T-cell (primary cell): ENCODE results near the gene VSIR. TPM values are rescaled to one million over a fixed set of nuclear protein-coding genes. Genes with fewer than 3 reads are reported as not detected.
A peak's percentile ranks its signal among the peaks of the same experiment; 100 is the strongest.

Experiments
- ATAC-seq, 4 experiments: fragments of 200-7000 bp in 3 of 4; fragments of 150-1000 bp in 1 of 4; cut with Tn5 transposase; replicated peaks in 1 of 4; 1 replicate in 3 of 4; 2 replicates in 1 of 4; pipeline ENCODE4 v1.10.0; 2021; ENCODE audit warnings: moderate library complexity in 3 of 4, mild to moderate bottlenecking in 2 of 4, moderate number of reproducible peaks in 1 of 4
- CTCF ChIA-PET, 2 donors: fragments of 300-600 bp; sonication (Branson Sonifier 250); formaldehyde crosslinking; loops; one replicate each; lab custom pipeline; 2022; ENCODE audit warnings: antibody characterized with exemption in 2 of 2; lab: Charles Lee
- POLR2A ChIA-PET, 2 donors: fragments of 300-600 bp; sonication (Branson Sonifier 250); formaldehyde crosslinking; loops; one replicate each; lab custom pipeline; 2022; ENCODE audit warnings: antibody characterized with exemption in 2 of 2; lab: Charles Lee
- DNase-seq, 35 experiments: peaks; one replicate each; pipeline versions ENCODE4 v3.0.0 to v3.0.0-alpha.2; 2013 to 2023
- H3K27ac ChIP-seq: one replicate; pipeline ENCODE4 v1.5.1; 2013; ENCODE audit warnings: low read length
- H3K27me3 ChIP-seq, 2 experiments: replicated peaks in 1 of 2; 1 replicate in 1 of 2; 2 replicates in 1 of 2; pipeline versions ENCODE4 v1.6.1 to v1.7.0; 2013; ENCODE audit warnings: low read length in 1 of 2, mixed read lengths in 1 of 2; ENCODE audit not compliant: control insufficient read depth in 2 of 2, insufficient read depth in 2 of 2; ENCODE audit errors: extremely low read depth in 1 of 2
- H3K36me3 ChIP-seq, 2 donors: 1 replicate in 1 of 2; 2 replicates in 1 of 2; pipeline versions ENCODE4 v1.6.1 to v1.7.0; 2013; ENCODE audit warnings: low read length in 1 of 2; ENCODE audit not compliant: control insufficient read depth in 2 of 2, insufficient read depth in 1 of 2; ENCODE audit errors: extremely low read depth in 1 of 2
- H3K4me1 ChIP-seq, 2 experiments: 1 replicate in 1 of 2; 2 replicates in 1 of 2; pipeline versions ENCODE4 v1.6.1 to v1.7.0; 2013; ENCODE audit warnings: low read length in 2 of 2, mixed read lengths in 1 of 2; ENCODE audit not compliant: insufficient read depth in 2 of 2, control insufficient read depth in 1 of 2; ENCODE audit errors: extremely low read depth in 1 of 2
- H3K4me3 ChIP-seq, 2 donors: 1 replicate in 1 of 2; 2 replicates in 1 of 2; pipeline versions ENCODE4 v1.5.1 to v1.7.0; 2013; ENCODE audit warnings: mild to moderate bottlenecking in 2 of 2, low read length in 1 of 2, moderate library complexity in 1 of 2; ENCODE audit not compliant: control insufficient read depth in 1 of 2; ENCODE audit errors: extremely low read depth in 1 of 2
- H3K9me3 ChIP-seq: 2 replicates; pipeline ENCODE4 v1.7.0; 2013
- H3K27ac Mint-ChIP-seq, 2 donors: one replicate each; pipeline ENCODE4 v1.8.0; 2020 to 2021; ENCODE audit warnings: mild to moderate bottlenecking in 2 of 2, mixed read lengths in 2 of 2
- H3K27me3 Mint-ChIP-seq, 2 donors: one replicate each; pipeline ENCODE4 v1.8.0; 2021 to 2022; ENCODE audit warnings: mixed read lengths in 2 of 2
- H3K36me3 Mint-ChIP-seq: one replicate; pipeline ENCODE4 v1.8.0; 2021; ENCODE audit warnings: mixed read lengths
- H3K4me1 Mint-ChIP-seq, 3 donors: one replicate each; pipeline ENCODE4 v1.8.0; 2020 to 2022; ENCODE audit warnings: mixed read lengths in 3 of 3, mild to moderate bottlenecking in 1 of 3
- H3K4me3 Mint-ChIP-seq, 3 donors: one replicate each; pipeline ENCODE4 v1.8.0; 2020 to 2022; ENCODE audit warnings: mild to moderate bottlenecking in 3 of 3, mixed read lengths in 3 of 3, moderate library complexity in 3 of 3
- H3K9me3 Mint-ChIP-seq, 3 donors: one replicate each; pipeline ENCODE4 v1.8.0; 2020 to 2022; ENCODE audit warnings: mixed read lengths in 3 of 3
- WGBS: methylation state at CpG from one replicate; pipeline ENCODE4 v1.1.5; 2013; ENCODE audit warnings: missing lambda C conversion rate; ENCODE audit not compliant: insufficient coverage; 5-methylcytosine and 5-hydroxymethylcytosine counted together
- total RNA-seq, 35 experiments: library from RNA in 6 of 35; stranded (reverse) in 6 of 35; fragments of 120-200 nt in 1 of 35; gene quantifications; one replicate each; pipeline versions ENCODE4 v1.2.1 to v1.2.4 and lab custom pipeline; 2013 to 2026

The VSIR gene
- total RNA-seq, 5 donors from 2014 or later (not counting 1 experiment from before 2014, with no cell fraction given): 81.4 to 134 (median 98.3) TPM

GRCh38 chr10:71809628-71810027, 36.3 kb upstream of the VSIR start:
- ChIA-PET CTCF (no interaction called here), POLR2A (no interaction called here)
- ATAC-seq (no peak), DNase-seq (no peak)
- H3K27ac ChIP-seq: no peak overlapping the region
- Mint-ChIP-seq H3K27me3 (no peaks in the 10 kb centered on the region), H3K36me3 (no peaks in the 10 kb centered on the region), H3K4me3 (no peak overlapping the region), H3K4me1 (no peaks in the 10 kb centered on the region), H3K27ac (no peak overlapping the region), H3K9me3 (no peaks in the 10 kb centered on the region)
- H3K9me3 ChIP-seq: no peaks in the 10 kb centered on the region
- no peak overlapping the region for H3K4me3 ChIP-seq
- H3K4me1 ChIP-seq: peaks cover 0 to 7% of the 10 kb centered on the region in 2 experiments
- H3K27me3 ChIP-seq: peaks cover 0 to 3% of the 10 kb centered on the region in 2 experiments
- H3K36me3 ChIP-seq: peaks cover 0 to 4% of the 10 kb centered on the region in 2 donors
- WGBS: 88% methylated on average over 17 of the region's 25 CpGs

GRCh38 chr10:71807557-71808510, 34.5 kb upstream of the VSIR start:
- Mint-ChIP-seq H3K36me3 (no peaks in the 10 kb centered on the region), H3K4me1 (no peaks in the 10 kb centered on the region), H3K9me3 (no peaks in the 10 kb centered on the region), H3K27me3 (no peaks in the 10 kb centered on the region), H3K27ac (no peak overlapping the region), H3K4me3 (no peak overlapping the region)
- DNase-seq: no peak
- Histone ChIP-seq H3K4me3 (no peak overlapping the region), H3K9me3 (no peaks in the 10 kb centered on the region), H3K4me1 (peaks cover 0 to 7% of the 10 kb centered on the region in 2 experiments), H3K27ac (no peak overlapping the region), H3K27me3 (peaks cover 0 to 3% of the 10 kb centered on the region in 2 experiments), H3K36me3 (peaks cover 0 to 4% of the 10 kb centered on the region in 2 donors)
- no peak for ATAC-seq
- 86% methylated on average over 17 of the region's 21 CpGs for WGBS
- ChIA-PET POLR2A (no interaction called here), CTCF (interaction anchor here in 1 of 2 donors (0.5 to 0.6 kb wide), 2 partner anchors 110 to 148 kb away, joined by 3 to 6 read pairs; no protein-coding TSS in a partner anchor)

GRCh38 chr10:71806704-71807556, 33.6 kb upstream of the VSIR start:
- H3K9me3 ChIP-seq: no peaks in the 10 kb centered on the region
- 89% methylated on average over 14 of the region's 23 CpGs for WGBS
- peaks cover 0 to 3% of the 10 kb centered on the region in 2 experiments for H3K4me1 ChIP-seq
- no peak for DNase-seq
- CTCF ChIA-PET: interaction anchor here in 1 of 2 donors (0.5 to 0.7 kb wide), 2 partner anchors 93 to 1092 kb away, joined by 3 to 4 read pairs; no protein-coding TSS in a partner anchor
- no peak overlapping the region for H3K27ac Mint-ChIP-seq
- H3K36me3 ChIP-seq: peaks cover 0 to 4% of the 10 kb centered on the region in 2 donors
- no peak for ATAC-seq
- no peaks in the 10 kb centered on the region for H3K9me3 Mint-ChIP-seq
- no peak overlapping the region for H3K27ac ChIP-seq
- H3K27me3 Mint-ChIP-seq: no peaks in the 10 kb centered on the region
- H3K4me1 Mint-ChIP-seq: no peaks in the 10 kb centered on the region
- POLR2A ChIA-PET: no interaction called here
- H3K4me3 ChIP-seq: no peak overlapping the region
- H3K36me3 Mint-ChIP-seq: no peaks in the 10 kb centered on the region
- no peak overlapping the region for H3K4me3 Mint-ChIP-seq
- peaks cover 0 to 3% of the 10 kb centered on the region in 2 experiments for H3K27me3 ChIP-seq

- H3K27me3 ChIP-seq: peaks cover 0 to 3% of the 10 kb centered on the region in 2 experiments
- Mint-ChIP-seq H3K4me3 (no peak overlapping the region), H3K27me3 (no peaks in the 10 kb centered on the region), H3K4me1 (no peaks in the 10 kb centered on the region), H3K36me3 (peaks cover 4% of the 10 kb centered on the region), H3K27ac (no peak overlapping the region), H3K9me3 (no peaks in the 10 kb centered on the region)
- DNase-seq (no peak), ATAC-seq (peak in 3 of 4 experiments; percentile 23 to 47 (median 27))
- ChIA-PET CTCF (interaction anchor here in 1 of 2 donors (0.5 to 1.1 kb wide), 4 partner anchors 22 to 1091 kb away, joined by 3 to 4 read pairs (median 4); no protein-coding TSS in a partner anchor), POLR2A (interaction anchor here in 1 of 2 donors (0.6 kb wide), 1 partner anchor 779 kb away, joined by 3 read pairs; no protein-coding TSS in a partner anchor)
- no peak overlapping the region for H3K4me3 ChIP-seq
- 80% methylated on average over 38 of the region's 41 CpGs for WGBS
- H3K9me3 ChIP-seq: no peaks in the 10 kb centered on the region
- H3K27ac ChIP-seq: no peak overlapping the region
- H3K36me3 ChIP-seq: peaks cover 0 to 4% of the 10 kb centered on the region in 2 donors
- no peaks in the 10 kb centered on the region for H3K4me1 ChIP-seq
Measured at GRCh38 chr10:71805776-71806703, 32.7 kb upstream of the VSIR start.

GRCh38 chr10:71804077-71804476, 30.8 kb upstream of the VSIR start:
- WGBS: 39% methylated on average over 2 of the region's 4 CpGs
- no peaks in the 10 kb centered on the region for H3K9me3 Mint-ChIP-seq
- Histone ChIP-seq H3K36me3 (no peaks in the 10 kb centered on the region), H3K4me1 (no peaks in the 10 kb centered on the region), H3K4me3 (no peak overlapping the region), H3K27me3 (no peaks in the 10 kb centered on the region), H3K27ac (no peak overlapping the region), H3K9me3 (no peaks in the 10 kb centered on the region)
- POLR2A ChIA-PET: interaction anchor here in 1 of 2 donors (0.7 kb wide), 1 partner anchor 1419 kb away, joined by 8 read pairs; no protein-coding TSS in a partner anchor
- CTCF ChIA-PET: no interaction called here
- DNase-seq (no peak), ATAC-seq (no peak)
- peak overlapping the region in 1 of 2 donors; percentile 54 for H3K27ac Mint-ChIP-seq
- peaks cover 4% of the 10 kb centered on the region for H3K36me3 Mint-ChIP-seq
- no peaks in the 10 kb centered on the region for H3K4me1 Mint-ChIP-seq
- H3K27me3 Mint-ChIP-seq: no peaks in the 10 kb centered on the region
- H3K4me3 Mint-ChIP-seq: no peak overlapping the region
